Lower lobe of right lung (tissue), 2 donors: ENCODE measurements around the gene KCNC1. TPM values are rescaled to one million over a fixed set of nuclear protein-coding genes. Genes with fewer than 3 reads are reported as not detected.

ENCODE experiments used
- ATAC-seq, 2 donors: fragments of 200-7000 bp; cut with Tn5 transposase; one replicate each; pipeline ENCODE4 v1.9.1; 2020 to 2022; ENCODE audit warnings: mild to moderate bottlenecking in 2 of 2, moderate library complexity in 2 of 2
- DNase-seq: peaks from one replicate; pipeline ENCODE4 v3.0.0-alpha.2; 2020
- H3K27ac ChIP-seq: fragments of 200-600 bp; one replicate; pipeline ENCODE4 v1.8.0; 2022
- H3K27me3 ChIP-seq: fragments of 200-600 bp; one replicate; pipeline ENCODE4 v1.8.0; 2022; ENCODE audit warnings: low read depth
- H3K36me3 ChIP-seq: fragments of 200-600 bp; one replicate; pipeline ENCODE4 v1.8.0; 2022; ENCODE audit warnings: mild to moderate bottlenecking
- H3K4me1 ChIP-seq: fragments of 200-600 bp; one replicate; pipeline ENCODE4 v1.8.0; 2022
- H3K4me3 ChIP-seq: fragments of 200-600 bp; one replicate; pipeline ENCODE4 v1.8.0; 2022; ENCODE audit warnings: mild to moderate bottlenecking
- H3K9me3 ChIP-seq: fragments of 200-600 bp; one replicate; pipeline ENCODE4 v1.8.0; 2022
- CTCF ChIP-seq: fragments of 200-600 bp; IDR thresholded peaks from one replicate; pipeline ENCODE4 v1.8.0; 2022; ENCODE audit warnings: antibody characterized with exemption, mild to moderate bottlenecking
- intact Hi-C: fragments of 100-400 bp; cut with DNase I; formaldehyde crosslinking; loops from one replicate; pipeline ENCODE4 v1.11.0; 2022
- total RNA-seq: library from RNA; stranded (reverse); fragmentation: NEBNext Ultra II Directional; extraction: Animal tissue kit (Norgen Biotek cat#: 25700); gene quantifications from one replicate; pipeline ENCODE4 v1.2.1, GENCODE V29; 2021
- donor health status: DM: no; HTN: yes; CAD: no; lungs with severe emphysema.

KCNC1 gene
- total RNA-seq, 1 donor from 2014 or later = not detected

DNA sequence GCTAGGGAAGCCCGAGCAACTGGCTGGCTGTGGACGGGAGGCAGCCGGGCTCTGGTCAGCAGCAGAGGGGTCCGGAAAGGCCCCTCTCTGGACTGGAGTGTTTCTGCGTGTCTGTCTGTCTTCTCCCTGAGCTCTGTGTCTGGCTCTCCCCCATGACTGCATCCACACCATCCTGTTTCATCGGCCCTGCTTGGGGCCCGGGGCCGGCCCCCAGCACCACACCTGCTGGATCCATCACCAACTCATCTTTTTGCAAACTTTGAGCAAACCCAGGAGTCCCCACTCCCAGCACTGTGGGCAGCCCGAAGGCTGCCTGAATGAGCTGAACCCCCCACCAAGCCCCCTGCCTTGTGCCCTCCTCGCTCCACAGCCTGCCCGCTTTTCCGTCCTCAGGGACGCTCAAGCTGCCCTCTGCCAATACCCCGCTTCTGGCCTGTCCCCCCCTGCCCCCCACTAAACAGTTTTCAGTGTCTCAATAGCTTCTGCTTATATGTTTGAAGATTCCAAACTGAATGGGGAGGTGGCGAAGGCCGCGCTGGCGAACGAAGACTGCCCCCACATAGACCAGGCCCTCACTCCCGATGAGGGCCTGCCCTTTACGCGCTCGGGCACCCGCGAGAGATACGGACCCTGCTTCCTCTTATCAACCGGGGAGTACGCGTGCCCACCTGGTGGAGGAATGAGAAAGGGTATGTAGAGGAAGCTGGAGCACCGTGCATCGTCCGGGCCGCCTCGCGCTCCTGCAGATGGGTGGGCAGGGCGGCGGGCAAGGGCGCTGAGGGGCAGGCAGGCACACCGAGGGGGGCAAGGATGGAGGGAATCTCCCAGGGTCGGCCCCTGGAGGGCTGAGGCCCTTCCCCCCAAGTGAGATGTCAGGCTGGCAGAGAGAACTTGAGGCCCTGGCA is 44.6 kb downstream of the KCNC1 start:
- intact Hi-C loops = no loop called here
- TF ChIP-seq CTCF = no peak

GRCh38 chr11:17779861-17780594 is 45.4 kb downstream of the KCNC1 start:
- H3K4me3 ChIP-seq = no peak overlapping the region
- no peaks in the 10 kb centered on the region for H3K9me3 ChIP-seq
- intact Hi-C loops = no loop called here
- H3K27ac ChIP-seq = no peak overlapping the region
- no peaks in the 10 kb centered on the region for H3K4me1 ChIP-seq
- H3K36me3 ChIP-seq = no peaks in the 10 kb centered on the region
- ATAC-seq (no peak), DNase-seq (no peak)
- no peaks in the 10 kb centered on the region for H3K27me3 ChIP-seq
- no peak for TF ChIP-seq CTCF

More for the DNA sequence above, 44.6 kb downstream of the KCNC1 start:
- Histone ChIP-seq H3K27ac (no peak overlapping the region), H3K27me3 (no peaks in the 10 kb centered on the region), H3K4me1 (no peaks in the 10 kb centered on the region), H3K36me3 (no peaks in the 10 kb centered on the region), H3K9me3 (no peaks in the 10 kb centered on the region), H3K4me3 (no peak overlapping the region)
- ATAC-seq = no peak
- no peak for DNase-seq

- no peak overlapping the region for H3K4me3 ChIP-seq
- H3K9me3 ChIP-seq = no peaks in the 10 kb centered on the region
- H3K4me1 ChIP-seq = no peaks in the 10 kb centered on the region
- DNase-seq = no peak
- no peaks in the 10 kb centered on the region for H3K36me3 ChIP-seq
- no peak overlapping the region for H3K27ac ChIP-seq
- H3K27me3 ChIP-seq = no peaks in the 10 kb centered on the region
- intact Hi-C loops = no loop called here
- no peak for TF ChIP-seq CTCF
- ATAC-seq = no peak
These were observed 46.1 kb downstream of the KCNC1 start for GRCh38 chr11:17780668-17781067.

DNA sequence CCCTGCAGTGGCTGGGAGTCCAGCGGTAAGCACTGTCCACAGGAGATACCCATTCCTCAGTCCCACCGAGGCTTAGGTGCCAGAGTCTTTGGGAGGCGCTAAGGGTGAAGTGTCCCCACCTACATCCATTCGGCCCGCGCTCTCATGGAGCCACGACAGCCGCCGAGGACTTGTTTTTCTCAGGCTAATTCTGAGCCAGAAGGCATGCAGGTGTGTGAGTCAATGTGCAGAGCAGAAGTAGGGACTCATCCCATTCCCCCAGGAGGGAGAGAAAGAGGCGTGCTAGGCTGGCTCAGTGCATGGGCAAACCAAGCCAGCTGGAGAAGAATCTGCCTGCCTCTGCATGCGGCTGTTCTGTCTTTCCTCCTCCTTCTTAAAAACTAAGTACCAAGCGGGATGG is 46.6 kb downstream of the KCNC1 start:
- no peaks in the 10 kb centered on the region for H3K4me1 ChIP-seq
- no peaks in the 10 kb centered on the region for H3K27me3 ChIP-seq
- H3K9me3 ChIP-seq = no peaks in the 10 kb centered on the region
- TF ChIP-seq CTCF = no peak
- ATAC-seq = no peak
- no peak overlapping the region for H3K27ac ChIP-seq
- H3K36me3 ChIP-seq = no peaks in the 10 kb centered on the region
- DNase-seq = no peak
- no peak overlapping the region for H3K4me3 ChIP-seq
- intact Hi-C loops = no loop called here

GRCh38 chr11:17781626-17782025 is 47.0 kb downstream of the KCNC1 start:
- no peak for ATAC-seq
- TF ChIP-seq CTCF = no peak

More at GRCh38 chr11:17781626-17782025, 47.0 kb downstream of the KCNC1 start:
- Histone ChIP-seq H3K4me1 (no peaks in the 10 kb centered on the region), H3K36me3 (no peaks in the 10 kb centered on the region), H3K27me3 (no peaks in the 10 kb centered on the region), H3K27ac (no peak overlapping the region), H3K9me3 (no peaks in the 10 kb centered on the region), H3K4me3 (no peak overlapping the region)
- no peak for DNase-seq
- intact Hi-C loops = no loop called here
